ENCODE data around the gene ATXN1.

Gene ATXN1

DNA sequence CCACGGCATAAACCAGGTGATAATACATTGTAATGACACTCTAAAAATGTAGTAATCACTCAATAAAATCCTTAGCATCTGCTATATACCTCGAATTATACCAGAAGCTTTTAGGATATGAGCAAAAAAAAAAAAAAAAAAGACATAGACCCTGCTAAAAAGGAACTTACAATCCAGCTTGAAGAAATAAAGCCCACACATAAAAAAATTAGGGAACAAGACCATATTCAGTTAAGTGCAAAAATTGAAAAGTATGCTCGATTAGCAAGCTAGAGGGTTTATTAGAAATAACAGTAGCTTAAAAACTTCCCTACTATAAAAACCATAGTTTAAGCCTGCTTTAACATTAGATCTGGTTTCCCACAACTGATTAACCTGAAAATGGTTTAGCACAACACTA, 387.2 kb downstream of the ATXN1 start:
- DNase-seq, result peak in 1 of 2 donors; percentile 43

- no peak for DNase-seq
Measured at GRCh38 chr6:16372029-16372776, 389.1 kb downstream of the ATXN1 start.

GRCh38 chr6:16371401-16371800, 389.9 kb downstream of the ATXN1 start:
- no peak for DNase-seq

DNA sequence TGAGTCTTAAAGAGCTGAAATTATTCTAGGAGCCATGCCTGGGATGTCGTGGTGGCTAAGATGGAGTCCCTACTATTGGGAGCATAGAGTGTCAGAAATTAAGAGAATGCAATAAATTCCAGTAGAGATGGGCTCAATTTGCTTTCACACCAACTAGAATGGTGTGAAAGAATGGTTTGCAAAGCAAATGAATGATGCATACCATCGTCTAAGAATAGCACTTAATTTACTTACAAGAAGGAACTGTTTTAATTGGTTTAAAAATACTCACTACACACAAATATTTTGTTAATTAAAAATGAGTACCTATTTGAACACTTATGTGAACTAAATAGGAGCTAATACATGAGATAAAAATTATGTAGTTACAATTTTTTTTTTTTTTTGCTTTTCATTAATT, 390.3 kb downstream of the ATXN1 start:
- DNase-seq, result no peak

DNA sequence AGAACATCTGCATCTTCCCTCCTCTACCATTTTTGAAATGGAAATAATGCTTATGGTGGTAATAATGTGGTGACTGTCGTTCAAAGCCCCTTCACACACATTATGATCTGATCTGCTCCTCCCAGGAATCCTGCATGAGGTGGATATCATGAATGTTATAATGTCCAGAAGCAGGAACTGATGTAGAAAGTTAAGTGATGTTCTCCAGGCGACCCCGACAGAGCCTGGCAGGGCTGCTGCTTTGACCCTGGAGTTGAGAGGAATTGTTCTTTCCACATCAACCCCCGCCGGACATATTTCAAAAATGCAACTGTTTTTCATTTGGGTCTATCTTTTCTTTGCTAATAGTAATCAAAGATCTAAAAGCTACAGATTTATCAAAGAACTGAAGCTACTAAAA, 391.3 kb downstream of the ATXN1 start:
- no peak for DNase-seq

GRCh38 chr6:16369140-16369745, 392.0 kb downstream of the ATXN1 start:
- no peak for DNase-seq

- DNase-seq, result no peak
Measured at GRCh38 chr6:16367571-16367970, 393.7 kb downstream of the ATXN1 start.

DNA sequence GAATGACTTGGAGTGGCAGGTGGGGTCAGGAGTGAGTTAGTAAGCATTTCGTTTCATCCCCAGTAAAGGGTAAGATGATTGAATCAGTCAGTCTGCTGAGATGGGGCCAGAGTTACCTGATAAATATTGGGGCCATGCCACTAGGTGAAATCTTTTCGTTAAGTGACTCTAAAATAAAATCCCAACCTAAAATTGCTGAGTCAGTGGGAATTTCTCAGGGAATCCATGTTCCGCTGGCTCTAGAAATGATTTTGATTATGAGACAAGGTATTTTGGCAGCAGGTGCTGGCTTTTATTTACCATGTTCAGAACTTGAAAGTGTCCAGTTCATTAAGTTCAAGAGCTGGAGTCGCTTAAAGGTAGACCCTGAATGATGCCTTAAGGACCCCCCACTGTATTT, 397.5 kb downstream of the ATXN1 start:
- DNase-seq, result no peak

DNA sequence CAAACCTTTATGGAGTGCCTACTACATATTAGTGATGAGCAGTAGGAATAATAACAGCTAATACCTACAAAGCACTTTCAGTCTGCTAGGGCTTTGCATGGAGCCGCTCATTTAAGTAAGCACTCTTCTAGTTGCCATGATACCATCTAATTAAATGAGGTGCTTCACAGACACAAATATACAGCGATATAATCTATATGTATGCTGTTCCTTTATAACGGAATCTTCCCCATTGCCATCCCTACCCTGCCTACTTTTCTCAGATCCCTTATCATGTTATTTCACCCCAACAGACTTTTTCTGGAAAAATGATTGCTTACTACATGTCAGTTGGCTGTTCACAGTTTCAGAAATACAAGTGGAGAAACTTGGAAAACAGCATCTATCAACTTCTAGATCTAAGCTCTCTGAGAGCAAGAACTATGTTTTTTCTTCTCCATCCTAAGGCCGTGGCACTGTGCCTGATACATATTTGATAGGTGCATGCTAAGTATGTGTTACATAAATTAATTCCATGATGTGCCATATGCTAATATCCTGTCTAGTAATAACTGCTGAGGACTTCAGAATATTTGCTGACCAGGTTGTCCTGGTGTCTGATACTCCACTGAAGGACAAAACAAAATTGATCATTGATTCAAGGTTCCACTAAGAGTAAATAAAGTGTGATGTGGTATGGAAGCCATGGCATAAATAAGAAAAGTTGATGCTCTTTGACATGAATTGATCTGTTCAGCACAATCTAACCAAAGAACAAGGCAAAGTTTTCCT, 398.3 kb downstream of the ATXN1 start:
- DNase-seq, result no peak

DNA sequence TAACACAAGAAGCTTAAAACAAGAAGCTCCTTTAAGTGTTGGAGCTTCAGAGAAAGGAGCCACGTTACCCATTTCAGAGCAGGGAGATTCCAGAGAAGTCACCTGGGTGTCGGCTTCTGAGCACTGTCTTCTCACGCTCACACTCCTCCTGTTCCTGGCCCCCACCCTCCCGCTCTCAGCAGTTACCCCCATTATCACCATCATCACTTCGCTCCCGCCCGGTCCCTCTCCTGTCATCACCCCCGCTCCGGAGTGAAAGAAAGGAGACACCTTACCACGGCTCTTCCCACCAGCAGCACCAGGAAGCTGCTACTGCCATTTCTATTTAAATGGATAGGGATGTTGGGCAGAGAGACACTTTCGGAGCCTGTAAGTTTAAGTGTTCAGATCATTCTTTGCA, 399.0 kb downstream of the ATXN1 start:
- DNase-seq, result no peak

DNA sequence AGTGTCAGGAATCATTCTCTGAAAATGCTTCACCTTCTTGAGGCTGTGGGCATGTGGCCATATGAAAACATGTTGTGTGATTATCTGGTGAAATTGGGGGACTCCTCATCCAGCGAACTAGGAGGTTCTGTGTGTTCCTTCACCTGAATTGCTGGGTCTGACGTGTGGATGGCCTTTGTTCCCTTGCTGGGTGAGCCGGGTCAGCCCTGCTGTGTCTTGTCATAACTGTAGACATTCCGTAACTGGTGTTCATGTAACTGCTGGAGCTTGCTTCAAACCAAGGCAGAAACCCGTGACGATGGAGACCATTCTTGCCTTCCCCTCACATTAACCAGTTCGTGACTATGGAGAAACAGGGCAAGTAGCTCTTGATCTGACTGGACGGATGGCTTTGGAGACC, 399.4 kb downstream of the ATXN1 start:
- DNase-seq, result no peak

DNA sequence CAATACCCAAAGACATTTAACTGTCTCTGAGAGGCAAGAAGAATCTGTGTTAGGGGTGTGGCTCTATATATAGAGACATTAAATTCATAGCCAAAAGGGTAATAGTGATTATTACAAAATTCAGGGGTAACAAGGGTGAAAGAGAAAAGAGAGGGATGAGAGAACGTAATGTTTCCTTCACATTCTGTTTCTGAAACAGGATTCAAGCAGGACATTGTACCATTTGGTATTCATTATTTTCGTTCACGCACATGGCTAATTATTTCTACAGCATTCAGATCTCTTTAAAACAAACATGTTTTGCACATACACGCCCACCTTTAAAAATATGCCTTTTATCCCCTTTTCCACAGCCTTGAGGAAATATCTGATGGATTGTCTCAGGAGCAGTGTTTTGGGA, 400.1 kb downstream of the ATXN1 start:
- DNase-seq, result no peak

- DNase-seq, result peak; percentile 13 to 31
Measured at GRCh38 chr6:16360365-16360764, 400.9 kb downstream of the ATXN1 start.

DNA sequence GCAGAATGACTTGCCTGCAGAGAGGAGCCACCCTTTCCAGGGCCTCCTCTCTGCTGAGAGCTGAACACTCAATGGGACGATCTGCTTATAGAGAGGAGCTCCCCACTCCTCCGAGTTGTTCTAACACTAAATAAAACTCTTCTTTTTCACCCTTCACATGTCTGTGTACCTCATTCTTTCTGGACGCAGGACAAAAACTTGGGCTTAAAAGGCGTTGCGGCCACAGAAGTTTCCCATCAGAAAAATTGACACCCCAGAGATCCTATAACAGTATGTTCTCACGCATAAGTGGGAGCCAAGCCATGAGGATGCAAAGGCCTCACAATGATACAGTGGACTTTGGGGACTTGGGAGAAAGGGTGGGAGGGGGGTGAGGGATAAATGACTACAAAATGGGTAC, 401.7 kb downstream of the ATXN1 start:
- no peak for DNase-seq

- no peak for DNase-seq
Measured at GRCh38 chr6:16358531-16359138, 402.6 kb downstream of the ATXN1 start.

DNA sequence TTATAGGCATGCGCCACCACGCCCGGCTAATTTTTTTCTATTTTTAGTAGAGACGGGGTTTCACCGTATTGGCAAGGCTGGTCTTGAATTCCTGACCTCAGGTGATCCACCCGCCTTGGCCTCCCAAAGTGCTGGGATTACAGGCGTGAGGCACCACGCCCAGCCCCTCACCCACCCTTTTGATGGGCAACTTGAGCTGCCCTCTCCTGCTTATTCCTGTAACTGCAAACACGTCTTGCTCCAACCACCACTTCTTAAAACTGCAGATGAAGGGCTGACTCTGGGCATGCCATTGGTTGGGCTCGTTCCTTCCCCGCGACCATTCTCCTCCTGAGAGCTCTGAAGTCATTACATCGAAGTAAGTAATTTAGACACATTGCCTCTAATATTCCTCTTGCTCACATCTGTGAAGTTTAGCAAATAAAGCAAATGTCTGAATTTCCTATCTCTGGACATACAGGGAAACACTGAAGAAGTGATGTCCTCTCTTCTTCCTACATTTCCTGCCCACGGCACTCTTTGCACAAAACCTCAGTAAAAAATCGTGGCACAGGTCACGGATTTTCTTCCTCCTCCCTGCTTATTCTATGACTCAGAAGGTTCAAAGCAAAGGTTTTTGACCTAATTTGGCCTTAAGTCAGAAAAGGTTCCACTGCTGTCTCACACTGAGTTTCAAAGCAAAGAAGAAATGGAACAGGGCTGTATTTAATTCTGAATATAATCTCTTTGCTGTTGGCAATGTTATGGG, 405.4 kb downstream of the ATXN1 start:
- DNase-seq, result peak; percentile 60 to 91

- no peak for DNase-seq
Measured at GRCh38 chr6:16355238-16355637, 406.0 kb downstream of the ATXN1 start.

- DNase-seq, result no peak
Measured at GRCh38 chr6:16354692-16355091, 406.6 kb downstream of the ATXN1 start.

DNA sequence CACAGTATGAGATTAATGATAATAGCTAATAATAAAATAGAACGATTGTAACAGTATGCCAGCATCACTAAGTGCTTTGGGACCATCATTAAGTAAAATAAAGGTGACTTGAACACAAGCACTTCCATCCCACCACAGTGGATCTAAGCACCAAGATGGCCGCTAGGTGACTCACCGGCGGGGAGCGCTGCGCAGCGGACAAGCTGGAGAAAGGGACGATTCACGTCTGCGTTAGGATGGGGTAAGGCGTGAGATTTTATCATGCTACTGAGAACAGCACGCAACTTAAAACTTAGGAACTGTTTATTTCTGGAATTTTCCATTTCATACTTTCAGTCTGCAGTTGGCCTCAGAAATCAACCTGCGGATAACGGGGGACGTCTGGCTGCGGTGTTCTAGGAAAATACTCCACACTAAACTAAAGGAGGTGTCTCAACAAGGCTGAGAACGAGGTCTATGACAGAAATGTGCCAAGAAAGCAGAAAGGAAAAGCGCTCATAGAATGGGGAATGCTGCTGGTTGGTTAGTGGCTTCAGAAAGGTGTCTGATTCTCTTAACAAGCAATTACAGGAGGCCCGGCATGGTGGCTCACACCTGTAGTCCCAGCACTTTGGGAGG, 408.3 kb downstream of the ATXN1 start:
- DNase-seq, result no peak

- DNase-seq, result no peak
Measured at GRCh38 chr6:16352258-16352635, 409.0 kb downstream of the ATXN1 start.

DNA sequence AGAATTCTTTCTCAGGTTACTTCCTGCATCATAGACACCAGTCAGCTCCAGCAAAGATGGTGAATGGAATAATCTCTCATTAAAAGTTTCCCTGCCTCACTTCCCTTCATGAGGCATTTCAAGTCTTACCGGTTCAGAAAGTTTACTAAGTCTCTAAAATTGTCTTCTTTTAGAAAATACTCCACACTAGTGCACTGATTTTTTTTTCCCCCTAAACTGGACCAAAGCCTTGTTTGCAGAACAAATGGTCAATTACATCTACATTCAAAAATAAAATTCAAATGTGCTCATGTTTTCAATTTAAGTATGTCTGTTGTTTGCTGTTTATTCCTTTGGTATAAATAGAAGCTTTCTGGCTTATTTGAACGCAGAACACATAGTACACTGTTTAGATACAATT, 411.7 kb downstream of the ATXN1 start:
- no peak for DNase-seq

DNA sequence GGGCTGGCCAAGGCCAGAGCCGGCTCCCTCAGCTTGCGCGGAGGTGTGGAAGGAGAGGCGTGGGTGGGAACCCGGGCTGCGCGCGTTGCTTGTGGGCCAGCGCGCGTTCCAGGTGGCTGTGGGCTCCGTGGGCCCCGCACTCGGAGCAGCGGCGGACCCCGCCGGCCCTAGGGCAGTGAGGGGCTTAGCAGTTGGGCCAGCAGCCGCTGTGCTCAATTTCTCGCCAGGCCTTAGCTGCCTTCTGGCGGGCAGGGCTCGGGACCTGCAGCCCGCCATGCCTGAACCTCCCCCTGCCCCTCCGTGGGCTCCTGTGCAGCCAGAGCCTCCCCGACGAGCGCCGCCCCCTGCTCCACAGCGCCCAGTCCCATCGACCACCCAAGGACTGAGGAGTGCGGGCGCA, 414.4 kb downstream of the ATXN1 start:
- no peak for DNase-seq
